Fibroblast of villous mesenchyme (primary cell): ENCODE measurements around the gene SRSF3. TPM values are rescaled to one million over a fixed set of nuclear protein-coding genes. Genes with fewer than 3 reads are reported as not detected.
"Not testable (repeated sequence)": the region's sequence is repeated elsewhere in the genome, so short reads cannot be mapped to it uniquely, and the experiment has no call there.

Source experiments
- DNase-seq: peaks from one replicate; pipeline ENCODE4 v3.0.0-alpha.2; 2010; ENCODE audit warnings: low read depth
- H3K4me3 ChIP-seq: 2 replicates; pipeline ENCODE4 v1.5.1; 2011; ENCODE audit warnings: low read depth, mild to moderate bottlenecking, low read length
- small RNA-seq: library from RNA; depleted of rRNA; stranded (forward); fragments of <200 nt; gene quantifications from one replicate; pipeline ENCODE3, GENCODE V24; 2012
- total RNA-seq: library from RNA; depleted of rRNA; stranded (reverse); fragments of >200 nt; gene quantifications from 2 replicates; pipeline ENCODE4 v1.2.3, GENCODE V29; 2012
- TF ChIP-seq, protein P1 (sequence below): IDR thresholded peaks from 2 replicates; pipeline ENCODE4 v1.5.1; 2012; ENCODE audit warnings: low read depth, mild to moderate bottlenecking, low read length; ENCODE audit not compliant: insufficient read depth

Gene SRSF3
- total RNA-seq, 1 donor = 445 TPM

DNA sequence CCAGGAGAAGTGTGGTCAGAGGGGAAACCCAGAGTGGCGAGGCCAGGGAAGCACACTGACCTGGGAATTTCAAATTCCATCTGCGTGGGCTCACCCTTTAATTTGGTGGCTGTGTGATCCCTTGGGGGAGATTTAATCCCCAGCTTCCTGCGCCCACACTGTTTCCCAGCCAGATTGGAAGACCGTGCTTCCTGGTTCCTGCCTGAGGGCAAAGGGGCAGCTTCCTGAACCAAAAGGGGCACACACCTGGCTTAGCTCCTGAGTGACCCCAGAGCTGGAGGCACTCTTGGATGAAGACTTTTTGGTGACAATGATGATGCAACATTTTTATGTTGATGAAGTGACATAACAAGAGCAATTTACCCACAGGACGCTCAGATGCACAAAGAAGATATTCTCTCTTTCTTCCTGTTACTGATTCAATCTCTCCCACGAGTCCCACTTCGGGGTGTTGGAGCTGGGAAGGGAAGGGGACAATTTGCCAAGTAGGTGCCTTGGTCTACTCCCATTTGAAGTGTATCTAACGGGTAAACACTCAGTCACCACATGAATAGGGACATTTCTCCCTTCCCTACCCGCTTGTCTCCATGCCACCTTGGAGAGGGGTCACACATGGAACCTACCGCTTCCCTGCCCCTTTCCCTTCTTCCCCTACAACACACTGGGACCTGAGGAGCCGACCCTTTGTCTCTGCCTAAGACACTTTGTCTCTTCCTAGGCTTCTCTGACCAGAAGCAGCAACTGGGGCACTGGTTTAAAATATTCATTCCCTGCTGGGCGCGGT, 55.7 kb downstream of the SRSF3 start:
- TF ChIP-seq, protein P1, sequence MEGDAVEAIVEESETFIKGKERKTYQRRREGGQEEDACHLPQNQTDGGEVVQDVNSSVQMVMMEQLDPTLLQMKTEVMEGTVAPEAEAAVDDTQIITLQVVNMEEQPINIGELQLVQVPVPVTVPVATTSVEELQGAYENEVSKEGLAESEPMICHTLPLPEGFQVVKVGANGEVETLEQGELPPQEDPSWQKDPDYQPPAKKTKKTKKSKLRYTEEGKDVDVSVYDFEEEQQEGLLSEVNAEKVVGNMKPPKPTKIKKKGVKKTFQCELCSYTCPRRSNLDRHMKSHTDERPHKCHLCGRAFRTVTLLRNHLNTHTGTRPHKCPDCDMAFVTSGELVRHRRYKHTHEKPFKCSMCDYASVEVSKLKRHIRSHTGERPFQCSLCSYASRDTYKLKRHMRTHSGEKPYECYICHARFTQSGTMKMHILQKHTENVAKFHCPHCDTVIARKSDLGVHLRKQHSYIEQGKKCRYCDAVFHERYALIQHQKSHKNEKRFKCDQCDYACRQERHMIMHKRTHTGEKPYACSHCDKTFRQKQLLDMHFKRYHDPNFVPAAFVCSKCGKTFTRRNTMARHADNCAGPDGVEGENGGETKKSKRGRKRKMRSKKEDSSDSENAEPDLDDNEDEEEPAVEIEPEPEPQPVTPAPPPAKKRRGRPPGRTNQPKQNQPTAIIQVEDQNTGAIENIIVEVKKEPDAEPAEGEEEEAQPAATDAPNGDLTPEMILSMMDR = no peak
- no peak for DNase-seq
- no peak overlapping the region for H3K4me3 ChIP-seq

DNA sequence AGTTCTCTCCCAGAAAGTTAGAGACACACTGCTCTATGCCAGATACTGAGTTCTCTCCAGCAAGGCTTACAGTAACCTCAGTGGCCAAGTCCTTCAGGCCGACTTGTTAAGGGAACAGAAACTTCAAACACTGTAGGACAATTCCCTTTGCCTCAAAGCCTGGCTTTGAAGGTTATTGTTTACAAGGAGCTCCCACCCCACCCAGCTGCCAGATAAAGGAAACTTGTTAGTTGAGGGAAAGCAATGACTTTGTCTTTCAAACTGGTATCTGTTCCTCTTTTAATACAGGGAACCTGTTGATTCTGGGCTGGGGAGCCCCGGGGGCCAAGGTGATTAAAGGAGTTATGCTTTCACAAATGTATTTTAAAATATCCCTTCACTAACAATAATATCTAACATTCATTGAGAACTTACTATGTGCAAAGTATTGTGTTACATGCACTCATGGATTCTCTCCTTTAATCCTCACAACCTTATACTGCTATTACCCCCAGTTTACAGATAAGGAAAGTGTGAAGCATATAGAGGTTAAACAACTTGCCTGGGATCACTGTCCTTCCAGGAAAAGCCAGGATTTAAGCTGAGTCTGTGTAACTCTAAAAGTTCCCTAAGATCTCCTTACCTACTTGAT, 56.8 kb downstream of the SRSF3 start:
- DNase-seq = no peak
- H3K4me3 ChIP-seq = no peak overlapping the region
- TF ChIP-seq, protein P1 = no peak

DNA sequence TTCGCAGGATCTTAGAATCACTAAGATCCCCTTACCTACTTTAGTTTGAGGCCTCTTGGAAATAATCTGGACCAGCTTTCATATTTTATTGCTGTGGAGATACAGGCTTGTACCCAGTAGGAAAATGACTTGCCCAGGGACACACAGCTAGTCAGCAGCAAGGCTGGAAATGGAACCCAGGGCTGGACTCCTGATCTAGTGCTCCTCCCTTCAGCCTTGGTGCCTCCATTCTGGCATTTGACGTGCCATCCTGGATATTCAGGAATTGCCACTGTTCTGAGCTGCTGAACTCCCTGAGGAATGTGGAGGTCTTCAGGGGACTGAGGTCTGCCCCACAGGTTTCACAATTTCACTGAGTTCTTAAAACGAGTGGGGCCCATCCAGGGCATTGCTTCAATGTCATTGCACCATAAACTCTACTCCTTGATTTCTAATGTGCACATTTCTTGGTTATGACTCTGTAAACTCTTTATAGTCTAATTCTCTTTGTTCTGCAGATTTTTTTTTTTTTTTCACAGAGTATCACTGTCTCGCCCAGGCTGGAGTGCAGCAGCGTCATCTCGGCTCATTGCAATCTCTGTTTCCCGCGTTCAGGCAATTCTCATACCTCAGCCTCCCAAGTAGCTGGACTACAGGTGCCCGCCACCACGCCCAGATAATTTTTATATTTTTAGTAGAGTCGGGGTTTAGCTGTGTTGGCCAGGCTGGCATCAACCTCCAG, 57.7 kb downstream of the SRSF3 start:
- TF ChIP-seq, protein P1 = no peak
- DNase-seq = no peak

DNA sequence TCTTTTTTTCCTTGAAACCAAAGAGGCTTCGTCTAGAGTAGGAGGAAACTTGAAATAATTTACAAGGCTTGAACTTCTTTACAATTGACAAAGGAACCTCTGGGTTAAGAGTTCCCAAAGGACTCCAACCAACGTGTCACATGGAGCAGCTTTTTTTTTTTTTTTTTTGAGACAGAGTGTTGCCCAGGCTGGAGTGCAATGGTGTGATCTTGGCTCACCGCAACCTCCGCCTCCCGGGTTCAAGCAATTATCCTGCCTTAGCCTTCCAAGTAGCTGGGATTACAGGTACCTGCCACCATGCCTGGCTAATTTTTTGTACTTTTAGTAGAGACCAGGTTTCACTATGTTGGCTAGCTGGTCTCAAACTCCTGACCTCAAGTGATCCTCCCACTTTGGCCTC, 60.3 kb downstream of the SRSF3 start:
- H3K4me3 ChIP-seq = not testable (repeated sequence)

More for the DNA sequence above, 57.7 kb downstream of the SRSF3 start:
- no peak overlapping the region for H3K4me3 ChIP-seq

More for the DNA sequence above, 60.3 kb downstream of the SRSF3 start:
- DNase-seq = not testable (repeated sequence)

Small RNA genes lying within 50 kb of the gene (small RNA-seq; reads per million reads assigned to genes)
- gene MIR3925 (not detected), gene RNU1-88P (61.0 reads per million, percentile 96 among the genes with 10 or more reads in this experiment)

Other genes with a start within 250 kb of the SRSF3 start
- 0.32 and 0.86 TPM in 2 replicates for gene ETV7, start 206.7 kb upstream of the SRSF3 start, total RNA-seq
- under 0.01 and 0.43 TPM in 2 replicates for gene PXT1, start 151.5 kb upstream of the SRSF3 start, total RNA-seq
- 116 and 143 TPM in 2 replicates for gene KCTD20, start 151.4 kb upstream of the SRSF3 start, total RNA-seq
- gene STK38, start 46.9 kb upstream of the SRSF3 start, total RNA-seq = 32.9 and 55.3 TPM in 2 replicates
- gene CDKN1A, start 84.4 kb downstream of the SRSF3 start, total RNA-seq = 302 and 522 TPM in 2 replicates
- gene RAB44, start 103.5 kb downstream of the SRSF3 start, total RNA-seq = under 0.01 TPM in 1 of 2 replicates, not detected in the other
- under 0.01 and 0.32 TPM in 2 replicates for gene CPNE5, start 245.1 kb downstream of the SRSF3 start, total RNA-seq